Peyer's patch (tissue), 4 donors: Measurements from ENCODE around the gene MYCN. TPM values are rescaled to one million over a fixed set of nuclear protein-coding genes. Genes with fewer than 3 reads are reported as not detected.

ENCODE experiments used
- DNase-seq, 3 donors: peaks; one replicate each; pipeline ENCODE4 v3.0.0-alpha.2; 2017 to 2019
- H3K27ac ChIP-seq, 4 donors: fragments of 200-600 bp; sonication (generic); one replicate each; pipeline ENCODE4 v1.5.1; 2016 to 2019
- H3K27me3 ChIP-seq, 2 donors: fragments of 200-600 bp; sonication (generic); one replicate each; pipeline ENCODE4 v1.5.1; 2019
- H3K36me3 ChIP-seq, 3 donors: fragments of 200-600 bp; sonication (generic); one replicate each; pipeline ENCODE4 v1.5.1; 2016 to 2019
- H3K4me1 ChIP-seq, 4 donors: fragments of 200-600 bp; sonication (generic); one replicate each; pipeline ENCODE4 v1.5.1; 2016 to 2019
- H3K4me3 ChIP-seq, 4 donors: fragments of 200-600 bp; sonication (generic); 1 replicate in 3 of 4; 2 replicates in 1 of 4; pipeline ENCODE4 v1.5.1; 2016 to 2019; ENCODE audit warnings: mild to moderate bottlenecking in 1 of 4
- H3K9me3 ChIP-seq, 4 donors: fragments of 200-600 bp; sonication (generic); one replicate each; pipeline ENCODE4 v1.5.1; 2016 to 2019; ENCODE audit warnings: mild to moderate bottlenecking in 1 of 4
- POLR2A ChIP-seq, 2 donors: fragments of 450-650 bp; IDR thresholded peaks; one replicate each; pipeline ENCODE4 v1.5.1; 2017; ENCODE audit warnings: antibody characterized with exemption in 2 of 2, mild to moderate bottlenecking in 2 of 2, moderate library complexity in 2 of 2
- total RNA-seq, 4 donors: library from RNA; depleted of rRNA; stranded (reverse); fragments of >200 nt; gene quantifications; one replicate each; pipeline ENCODE4 v1.1.0, GENCODE V29; 2016
- TF ChIP-seq, protein P1 (sequence below), 6 experiments: fragments of 450-650 bp in 4 of 6; fragments of 200-600 bp in 2 of 6; sonication (generic) in 1 of 6; IDR thresholded peaks; one replicate each; pipeline ENCODE4 v1.5.1; 2017 to 2019; ENCODE audit warnings: antibody characterized with exemption in 6 of 6, mild to moderate bottlenecking in 3 of 6, moderate library complexity in 1 of 6

The MYCN gene
- total RNA-seq, 4 donors from 2014 or later: 0.94 to 5.0 (median 3.3) TPM

DNA sequence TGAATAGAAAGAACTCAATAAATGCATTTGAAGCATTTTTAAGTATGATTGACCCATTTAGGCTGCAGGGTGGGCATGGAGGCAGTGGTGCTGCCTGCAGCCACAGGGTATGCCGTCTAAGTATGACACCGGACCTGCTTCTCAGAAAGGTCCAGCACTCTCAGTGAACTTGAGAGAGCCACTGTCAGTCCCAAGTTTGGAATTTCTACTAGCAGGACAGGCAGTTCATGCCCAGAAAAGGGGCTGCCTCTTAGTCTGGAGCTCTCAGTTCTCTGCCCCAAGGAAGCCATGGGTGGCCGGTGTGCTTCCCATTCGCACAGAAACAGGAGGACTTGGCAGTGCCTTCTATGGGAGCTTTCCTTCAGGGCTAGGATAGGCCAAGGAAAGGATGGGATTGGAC is 24.0 kb upstream of the MYCN start:
- TF ChIP-seq, protein P1, sequence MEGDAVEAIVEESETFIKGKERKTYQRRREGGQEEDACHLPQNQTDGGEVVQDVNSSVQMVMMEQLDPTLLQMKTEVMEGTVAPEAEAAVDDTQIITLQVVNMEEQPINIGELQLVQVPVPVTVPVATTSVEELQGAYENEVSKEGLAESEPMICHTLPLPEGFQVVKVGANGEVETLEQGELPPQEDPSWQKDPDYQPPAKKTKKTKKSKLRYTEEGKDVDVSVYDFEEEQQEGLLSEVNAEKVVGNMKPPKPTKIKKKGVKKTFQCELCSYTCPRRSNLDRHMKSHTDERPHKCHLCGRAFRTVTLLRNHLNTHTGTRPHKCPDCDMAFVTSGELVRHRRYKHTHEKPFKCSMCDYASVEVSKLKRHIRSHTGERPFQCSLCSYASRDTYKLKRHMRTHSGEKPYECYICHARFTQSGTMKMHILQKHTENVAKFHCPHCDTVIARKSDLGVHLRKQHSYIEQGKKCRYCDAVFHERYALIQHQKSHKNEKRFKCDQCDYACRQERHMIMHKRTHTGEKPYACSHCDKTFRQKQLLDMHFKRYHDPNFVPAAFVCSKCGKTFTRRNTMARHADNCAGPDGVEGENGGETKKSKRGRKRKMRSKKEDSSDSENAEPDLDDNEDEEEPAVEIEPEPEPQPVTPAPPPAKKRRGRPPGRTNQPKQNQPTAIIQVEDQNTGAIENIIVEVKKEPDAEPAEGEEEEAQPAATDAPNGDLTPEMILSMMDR (IDR thresholded peaks at IDR 0.05): no peak
- no peak for TF ChIP-seq POLR2A (IDR thresholded peaks at IDR 0.05)
- H3K27ac ChIP-seq: no peak overlapping the region
- no peak for DNase-seq
- H3K9me3 ChIP-seq: no peaks in the 10 kb centered on the region
- H3K4me1 ChIP-seq: peaks cover 0 to 11% (median 0%) of the 10 kb centered on the region in 4 donors
- no peaks in the 10 kb centered on the region for H3K36me3 ChIP-seq
- no peaks in the 10 kb centered on the region for H3K27me3 ChIP-seq
- no peak overlapping the region for H3K4me3 ChIP-seq

GRCh38 chr2:15918761-15919356 is 21.5 kb upstream of the MYCN start:
- no peak for DNase-seq
- no peaks in the 10 kb centered on the region for H3K9me3 ChIP-seq
- no peaks in the 10 kb centered on the region for H3K36me3 ChIP-seq
- H3K4me3 ChIP-seq: no peak overlapping the region
- no peak for TF ChIP-seq POLR2A (IDR thresholded peaks at IDR 0.05)
- TF ChIP-seq, protein P1 (IDR thresholded peaks at IDR 0.05): no peak
- H3K27me3 ChIP-seq: no peaks in the 10 kb centered on the region
- H3K27ac ChIP-seq: no peak overlapping the region
- peaks cover 0 to 4% (median 0%) of the 10 kb centered on the region in 4 donors for H3K4me1 ChIP-seq

GRCh38 chr2:15919716-15920434 is 20.5 kb upstream of the MYCN start:
- H3K27ac ChIP-seq: no peak overlapping the region
- no peaks in the 10 kb centered on the region for H3K36me3 ChIP-seq
- no peaks in the 10 kb centered on the region for H3K4me1 ChIP-seq
- H3K9me3 ChIP-seq: no peaks in the 10 kb centered on the region
- no peak overlapping the region for H3K4me3 ChIP-seq
- TF ChIP-seq, protein P1 (IDR thresholded peaks at IDR 0.05): no peak
- no peak for TF ChIP-seq POLR2A (IDR thresholded peaks at IDR 0.05)
- no peaks in the 10 kb centered on the region for H3K27me3 ChIP-seq
- no peak for DNase-seq

- Histone ChIP-seq H3K27me3 (no peaks in the 10 kb centered on the region), H3K4me1 (no peaks in the 10 kb centered on the region), H3K9me3 (no peaks in the 10 kb centered on the region), H3K27ac (no peak overlapping the region), H3K4me3 (no peak overlapping the region), H3K36me3 (no peaks in the 10 kb centered on the region)
- TF ChIP-seq, protein P1 (IDR thresholded peaks at IDR 0.05): no peak
- no peak for TF ChIP-seq POLR2A (IDR thresholded peaks at IDR 0.05)
- DNase-seq: no peak
These were observed 19.7 kb upstream of the MYCN start for GRCh38 chr2:15920696-15921095.

DNA sequence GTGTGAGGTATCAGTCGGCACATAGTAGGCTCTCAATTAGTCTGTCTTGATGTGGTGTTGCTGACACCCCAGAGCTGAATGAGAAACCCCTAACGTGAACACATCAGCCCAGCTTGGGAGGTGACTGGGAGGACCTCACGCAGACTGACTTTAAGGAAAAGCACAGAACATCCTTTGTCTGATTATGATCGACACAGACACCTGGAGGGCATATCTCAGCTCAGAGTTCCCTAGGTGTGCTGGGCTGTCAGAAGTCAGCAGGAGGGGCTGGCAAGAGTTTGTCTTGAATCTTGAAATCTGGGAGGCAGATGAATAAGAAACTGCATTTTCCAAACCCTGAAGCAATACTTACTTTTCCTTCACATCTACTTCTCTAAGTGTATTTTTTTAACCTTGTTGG is 16.8 kb upstream of the MYCN start:
- Histone ChIP-seq H3K27me3 (no peaks in the 10 kb centered on the region), H3K27ac (no peak overlapping the region), H3K4me1 (no peaks in the 10 kb centered on the region), H3K36me3 (no peaks in the 10 kb centered on the region), H3K4me3 (no peak overlapping the region), H3K9me3 (no peaks in the 10 kb centered on the region)
- no peak for TF ChIP-seq POLR2A (IDR thresholded peaks at IDR 0.05)
- TF ChIP-seq, protein P1 (IDR thresholded peaks at IDR 0.05): no peak
- DNase-seq: no peak
